HG02678 (cell line): ENCODE measurements around the gene DAB2.

Experiments used
- ATAC-seq: cut with Tn5 transposase; IDR thresholded peaks from one replicate; pipeline ENCODE4 v1.9.1; 2021; ENCODE audit warnings: mild to moderate bottlenecking, moderate library complexity; ENCODE audit not compliant: unreplicated experiment

DAB2 gene

DNA sequence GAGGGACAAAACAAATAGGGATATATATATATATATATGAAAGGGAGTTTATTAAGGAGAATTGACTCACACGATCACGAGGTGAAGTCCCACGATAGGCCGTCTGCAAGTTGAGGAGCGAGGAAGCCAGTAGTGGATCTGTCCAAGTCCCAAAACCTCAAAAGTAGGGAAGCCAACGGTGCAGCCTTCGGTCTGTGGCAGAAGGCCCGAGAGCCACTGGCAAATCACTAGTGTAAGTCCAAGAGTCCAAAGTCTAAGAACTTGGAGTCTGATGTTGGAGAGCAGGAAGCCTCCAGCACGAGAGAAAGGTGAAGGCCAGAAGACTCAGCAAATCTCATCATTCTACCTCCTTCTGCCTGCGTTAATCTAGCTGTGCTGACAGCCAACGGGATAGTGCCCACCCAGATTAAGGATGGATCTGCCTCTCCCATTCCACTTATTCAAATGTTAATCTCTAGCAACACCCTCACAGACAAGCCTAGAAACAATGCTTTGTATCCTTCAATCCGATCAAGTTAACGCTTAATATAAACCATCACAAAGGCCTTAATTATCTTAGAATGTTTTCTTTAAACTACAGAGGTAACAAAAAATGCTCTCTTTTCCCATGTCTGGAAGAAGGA, 23.8 kb upstream of the DAB2 start:
- ATAC-seq = no peak

DNA sequence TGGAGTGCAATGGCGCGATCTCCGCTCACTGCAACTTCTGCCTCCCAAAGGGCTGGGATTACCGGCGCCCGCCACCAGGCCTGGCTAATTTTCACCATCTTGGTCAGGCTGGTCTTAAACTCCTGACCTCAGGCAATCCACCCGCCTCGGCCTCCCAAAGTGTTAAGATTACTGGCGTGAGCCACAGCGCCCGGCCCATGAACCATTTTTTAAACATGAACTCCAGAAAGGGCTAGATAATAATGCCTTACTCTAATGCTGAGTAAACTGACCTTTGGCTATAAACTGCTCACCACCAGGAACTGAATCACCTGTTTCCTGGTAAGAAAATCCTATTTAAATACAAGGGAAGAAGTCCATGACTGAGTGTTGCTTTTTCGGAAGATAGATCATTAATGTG, 23.2 kb upstream of the DAB2 start:
- no peak for ATAC-seq

DNA sequence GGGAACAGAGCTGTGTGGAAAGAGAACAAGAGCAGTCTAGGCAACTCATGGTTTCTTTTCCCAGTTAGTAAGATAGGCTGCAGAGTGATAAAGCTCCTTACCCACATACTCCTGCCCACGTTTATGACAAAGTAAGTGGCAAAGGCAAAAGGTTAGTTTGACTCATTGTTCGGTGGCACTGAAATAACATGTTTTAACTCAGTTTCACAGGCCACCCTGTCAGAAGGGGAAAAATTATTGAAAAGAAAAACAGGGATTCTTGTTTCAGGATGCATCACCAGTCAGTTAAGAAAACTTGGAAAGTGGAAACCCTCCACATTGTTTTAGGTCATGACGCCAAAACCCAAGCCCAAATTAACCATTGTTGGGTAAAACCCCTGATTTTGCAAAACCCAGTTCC, 22.3 kb upstream of the DAB2 start:
- no peak for ATAC-seq

DNA sequence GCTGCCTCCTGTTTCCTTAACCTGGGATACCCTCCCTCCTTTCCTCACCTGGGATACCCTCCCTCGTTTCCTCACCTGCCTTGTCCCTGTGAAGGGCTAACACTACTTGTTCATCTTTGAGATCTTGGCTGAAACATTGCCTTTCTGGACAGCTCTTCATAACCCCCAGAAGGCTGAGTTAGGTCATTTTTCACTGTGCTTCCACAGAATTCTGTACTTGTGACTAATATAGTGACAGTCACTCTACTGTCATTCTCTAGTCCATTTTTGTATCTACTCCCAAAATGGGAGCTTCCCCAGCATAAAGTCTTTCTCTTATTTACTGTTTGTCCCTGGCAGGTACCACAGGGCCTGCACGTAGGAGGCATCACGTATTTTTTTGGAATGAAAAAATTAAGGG, 21.5 kb upstream of the DAB2 start:
- no peak for ATAC-seq

DNA sequence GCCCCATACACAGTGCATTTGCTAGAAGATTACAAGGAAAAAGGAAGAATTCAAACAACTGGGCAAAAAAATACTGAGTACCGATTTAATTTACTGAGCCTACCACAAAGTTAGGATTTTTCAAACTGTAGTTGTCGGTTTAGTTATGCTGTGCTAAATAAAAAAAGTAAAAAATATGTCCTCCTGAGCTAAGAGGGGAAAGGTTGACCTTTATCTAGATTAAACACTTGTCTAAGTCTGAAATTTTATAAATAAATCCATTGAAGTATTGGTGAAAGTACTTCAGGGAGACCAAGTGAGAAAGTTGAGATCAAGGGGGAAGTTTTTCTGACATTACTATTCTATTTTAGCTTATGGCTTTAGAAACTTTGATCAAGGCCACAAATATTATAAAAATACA, 19.1 kb upstream of the DAB2 start:
- ATAC-seq = no peak

DNA sequence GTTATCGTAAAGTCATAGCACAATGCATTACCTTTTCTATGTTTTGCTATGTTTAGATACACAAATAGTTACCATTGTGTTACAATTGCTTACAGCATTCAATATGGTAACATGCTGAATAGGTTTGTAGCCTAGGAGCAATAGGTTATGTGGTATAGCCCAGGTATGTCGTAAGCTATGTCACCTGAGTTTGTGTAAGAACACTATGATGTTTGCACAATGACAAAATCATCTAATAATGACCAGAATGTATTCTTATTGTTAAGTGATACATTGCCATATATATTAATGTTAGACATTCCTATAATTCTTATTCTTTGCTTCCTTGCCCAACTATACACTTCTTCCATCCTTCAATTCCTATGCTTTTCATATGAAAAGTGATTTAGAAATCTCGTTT, 18.2 kb upstream of the DAB2 start:
- no peak for ATAC-seq

DNA sequence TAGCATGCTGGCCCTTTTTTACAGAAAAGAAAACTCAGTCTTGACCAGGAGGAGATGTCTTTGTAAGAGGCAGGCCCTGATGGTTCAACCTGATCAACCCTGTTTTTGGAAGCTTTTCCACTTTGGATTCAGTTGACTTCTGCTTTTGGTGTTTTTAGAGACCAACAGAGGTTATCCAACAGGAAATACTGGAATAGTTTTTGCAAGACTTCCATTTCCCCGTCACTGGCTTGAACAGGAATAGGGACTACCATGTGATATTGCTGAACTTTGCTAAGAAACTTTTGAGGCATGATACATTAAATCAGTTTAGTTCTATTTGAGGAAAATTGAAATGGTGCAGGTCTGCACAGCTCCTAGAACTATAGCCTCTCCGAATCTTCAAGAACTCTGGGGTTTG, 17.1 kb upstream of the DAB2 start:
- no peak for ATAC-seq

DNA sequence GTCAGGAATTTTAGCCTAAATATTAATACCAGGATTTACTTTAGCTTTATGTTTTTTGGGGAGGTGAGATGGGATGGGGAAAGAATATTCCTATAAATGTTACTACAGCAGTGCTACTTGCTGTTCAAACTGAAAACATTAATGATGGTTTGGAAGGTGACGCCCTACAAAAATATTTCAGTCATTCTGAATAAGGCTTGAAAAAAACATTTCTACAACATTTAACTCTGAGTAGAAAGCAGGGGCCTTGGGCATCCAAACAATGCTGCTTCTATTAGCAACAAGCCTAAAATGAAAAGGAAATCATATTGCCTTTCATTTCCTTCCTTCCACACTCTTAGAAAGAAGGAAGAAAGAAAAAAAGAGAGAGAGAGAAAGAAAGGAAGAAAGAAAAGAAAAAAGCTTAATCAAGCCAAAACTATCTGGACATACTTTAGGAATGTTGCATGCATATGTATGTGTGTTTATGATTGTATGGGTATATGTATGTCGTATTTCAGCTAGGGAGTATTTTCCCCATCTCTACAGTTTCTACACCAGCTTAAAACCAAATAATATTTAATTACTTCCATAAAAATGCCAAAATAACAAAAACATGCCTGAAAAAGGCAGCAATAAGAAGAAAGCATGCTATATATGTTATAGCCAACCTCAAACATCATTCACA, 16.3 kb upstream of the DAB2 start:
- ATAC-seq = no peak

DNA sequence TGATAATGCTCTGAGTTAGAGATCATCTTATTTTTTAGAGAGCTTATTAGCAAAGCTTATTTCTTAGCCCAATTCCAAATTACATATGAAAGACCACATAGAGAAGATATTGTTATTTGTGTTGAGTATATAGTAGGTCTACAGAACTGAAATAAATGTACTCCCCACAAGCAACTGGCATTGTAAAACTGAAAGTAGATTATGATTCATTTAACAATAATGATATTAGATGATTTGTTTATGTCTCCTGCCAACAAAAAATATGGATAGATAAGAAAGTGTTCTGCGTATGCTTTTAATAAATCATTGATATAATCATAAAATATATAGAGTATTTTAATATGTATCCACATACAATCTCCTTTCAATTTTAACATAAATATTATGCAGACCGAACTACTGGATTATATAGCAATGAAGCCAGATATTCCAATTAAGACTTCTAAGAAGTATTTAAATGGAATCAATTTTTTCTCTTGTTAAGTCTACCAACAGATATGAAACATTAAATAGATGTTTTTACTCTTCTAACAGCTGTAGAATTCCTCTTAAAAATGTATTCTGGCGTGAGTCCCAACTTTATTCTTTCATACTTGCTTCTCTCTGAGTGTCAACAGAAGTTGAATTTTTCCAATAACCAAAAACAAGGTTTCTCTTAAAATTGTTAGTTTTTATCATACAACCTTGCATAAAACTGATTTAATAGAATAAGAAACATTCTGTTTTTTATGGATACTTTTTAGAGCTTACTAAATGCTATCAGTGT, 15.6 kb upstream of the DAB2 start:
- ATAC-seq = no peak

DNA sequence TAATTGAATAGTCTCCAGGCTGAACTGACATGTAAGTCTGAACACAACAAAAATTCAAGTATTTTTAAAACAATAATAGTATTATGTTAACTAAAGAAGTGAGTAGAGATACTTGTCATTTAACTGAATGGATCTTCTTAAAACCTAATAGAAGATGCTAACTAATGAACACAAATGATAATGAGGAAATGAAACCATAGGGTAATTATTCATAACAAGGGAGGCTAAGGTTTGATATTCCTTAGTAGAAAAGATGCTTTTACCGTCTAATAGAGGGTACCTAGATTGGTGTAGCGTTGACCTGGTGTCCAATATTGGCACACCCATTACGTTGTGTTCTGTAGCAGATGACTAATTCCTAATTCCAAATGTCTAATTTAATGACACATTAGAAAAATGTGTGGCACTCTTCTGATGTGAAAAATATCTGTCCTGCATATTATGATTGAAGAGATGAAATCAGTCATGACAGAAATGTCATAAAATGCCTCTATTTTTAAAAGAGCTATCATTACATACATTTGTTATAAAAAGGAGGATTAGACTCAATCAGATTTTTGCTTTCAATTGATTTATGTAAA, 14.9 kb upstream of the DAB2 start:
- ATAC-seq = no peak

DNA sequence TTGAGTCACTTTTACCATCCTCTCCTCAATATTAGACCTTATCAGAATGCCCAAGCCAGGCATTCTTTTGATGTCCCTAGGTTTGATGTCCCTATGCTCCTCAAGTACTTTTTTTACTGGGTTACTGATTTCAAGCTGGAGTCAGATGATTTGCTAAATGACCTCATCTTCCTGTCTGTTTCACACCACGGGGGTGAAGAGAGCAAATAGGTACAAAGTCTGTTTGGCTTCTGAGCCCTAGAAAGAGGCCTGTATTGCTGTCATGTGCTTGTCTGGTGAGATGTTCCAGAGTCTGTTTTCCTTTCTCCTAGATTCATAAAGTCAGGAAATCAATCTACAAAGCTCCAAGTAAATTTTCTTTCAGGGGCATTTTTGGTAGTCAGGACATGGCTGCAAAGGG, 12.7 kb upstream of the DAB2 start:
- ATAC-seq = no peak

DNA sequence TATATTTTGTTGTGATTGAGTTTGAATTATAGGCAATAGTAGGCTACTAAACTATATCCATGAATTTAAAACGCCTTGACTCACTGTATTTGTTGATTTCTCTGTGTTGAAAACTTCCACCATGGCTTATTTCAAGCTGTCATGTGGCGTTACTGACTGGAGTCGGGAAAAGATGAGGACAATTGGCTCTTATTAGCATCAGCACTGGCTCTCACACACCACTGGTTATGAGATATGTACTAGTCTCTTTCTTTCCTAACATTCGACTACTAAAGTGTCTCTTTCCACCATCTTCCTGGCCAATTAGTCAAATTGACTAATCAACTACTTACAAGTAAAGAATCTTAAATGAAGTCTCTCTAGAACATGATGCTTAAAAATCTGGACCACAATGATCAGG, 9.1 kb upstream of the DAB2 start:
- no peak for ATAC-seq

DNA sequence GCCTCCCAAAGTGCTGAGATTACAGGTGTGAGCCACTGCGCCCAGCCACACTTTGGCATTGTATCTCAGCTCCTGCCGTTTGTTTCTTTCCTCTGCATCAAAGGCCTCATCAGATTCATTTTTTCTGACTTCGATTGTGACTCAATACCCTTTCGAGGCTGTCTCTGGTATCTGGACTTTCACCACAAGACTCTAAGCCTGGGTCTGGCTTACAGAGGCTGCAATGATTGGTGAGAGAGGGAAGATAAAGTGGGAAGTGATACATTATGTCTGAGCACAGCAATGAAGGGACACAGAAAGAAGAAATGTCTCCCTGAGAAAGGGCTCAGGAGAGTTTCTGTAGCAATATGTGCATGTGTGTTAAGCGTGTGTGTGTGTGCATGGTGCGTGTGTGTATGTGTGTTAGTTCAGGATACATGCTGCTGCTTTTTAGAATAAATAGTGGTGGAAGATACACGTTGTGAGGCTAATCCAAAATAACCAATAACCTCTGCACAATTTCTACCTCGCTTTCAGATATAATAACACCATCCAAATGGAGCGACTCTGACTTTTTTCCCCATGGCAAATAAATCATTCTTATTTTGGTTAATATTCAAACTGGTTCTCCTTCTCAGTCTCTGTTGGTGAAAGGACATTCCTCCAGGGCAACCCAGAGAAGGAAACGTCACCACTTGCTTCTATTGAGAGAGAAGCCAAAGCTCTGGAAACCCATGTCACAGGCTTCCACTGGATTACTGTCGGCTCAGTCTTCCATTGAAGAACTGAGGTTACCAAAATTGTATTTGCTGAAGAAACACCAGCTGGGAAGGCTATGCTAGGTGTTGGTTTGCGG, 8.1 kb upstream of the DAB2 start:
- no peak for ATAC-seq

DNA sequence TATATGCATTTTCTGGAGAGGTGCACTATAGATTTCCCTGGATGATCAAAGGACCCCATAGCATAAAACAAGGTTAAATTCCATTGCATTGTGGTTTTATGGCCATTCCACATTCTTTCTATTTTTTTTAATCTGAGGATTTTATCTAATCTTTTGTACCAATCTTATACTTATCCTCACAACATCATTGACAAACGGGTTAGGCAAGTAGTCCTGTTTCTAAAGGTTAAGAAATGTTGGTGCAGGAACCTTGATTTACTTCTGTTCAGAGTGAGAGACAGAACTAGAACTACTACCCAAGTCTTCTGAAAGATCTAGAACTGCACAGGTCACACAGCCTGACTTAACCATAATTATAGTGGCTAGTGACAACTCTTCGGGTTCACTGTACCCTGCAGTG, 5.7 kb upstream of the DAB2 start:
- ATAC-seq = no peak

DNA sequence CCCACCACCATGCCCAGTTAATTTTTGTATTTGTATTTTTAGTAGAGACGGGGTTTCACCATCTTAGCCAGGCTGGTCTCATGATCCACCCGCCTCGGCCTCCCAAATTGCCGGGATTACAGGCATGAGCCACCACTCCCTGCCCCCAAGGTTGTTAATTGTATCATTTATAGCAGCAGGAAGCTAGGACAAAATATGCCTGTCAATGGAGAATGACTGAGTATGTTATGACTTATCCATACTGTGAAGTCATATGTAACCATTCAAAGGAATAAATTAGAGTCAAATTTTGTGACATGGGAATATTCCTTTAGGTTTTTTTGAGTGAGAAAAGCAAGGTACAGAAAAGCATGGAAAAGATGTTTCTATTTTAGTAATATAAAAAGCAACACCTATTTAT, 3.9 kb upstream of the DAB2 start:
- ATAC-seq = no peak

DNA sequence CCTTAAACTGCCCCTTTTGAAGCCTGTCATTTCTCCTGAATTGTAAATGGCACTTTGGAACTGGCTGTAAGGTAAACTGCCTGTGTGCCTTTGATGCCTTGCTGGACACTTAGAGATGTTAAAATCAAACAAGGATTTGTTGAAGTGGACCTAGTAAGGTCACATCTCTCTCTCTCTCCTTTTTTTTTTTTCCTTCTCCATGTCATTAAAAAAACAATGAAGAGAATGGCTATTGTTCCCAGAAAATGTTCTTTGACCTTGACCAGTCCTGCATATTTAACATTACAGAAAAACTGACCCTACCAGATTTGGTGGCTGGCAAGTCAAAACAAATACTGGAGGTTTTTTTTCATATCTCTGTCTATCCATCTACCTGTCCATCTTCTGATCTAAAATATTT, 2.9 kb upstream of the DAB2 start:
- no peak for ATAC-seq

DNA sequence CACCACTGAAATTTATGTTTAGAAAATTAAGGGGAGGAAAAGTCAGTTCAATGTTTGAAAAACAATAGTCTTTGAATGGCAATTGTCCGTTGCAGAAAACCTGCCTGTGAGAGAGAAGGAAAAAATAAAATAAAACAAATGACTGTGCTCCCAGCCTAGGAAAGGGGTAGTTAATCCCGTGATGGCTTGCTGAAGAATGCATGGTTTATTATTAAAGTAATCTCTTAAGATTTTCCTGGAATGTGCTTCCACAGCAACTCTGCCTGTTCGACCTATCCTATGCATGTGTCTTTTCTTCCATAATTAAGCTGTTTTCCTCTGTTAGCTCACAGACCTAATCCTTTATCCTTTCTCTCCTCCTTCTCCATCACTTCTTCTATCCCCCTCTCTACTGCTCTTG, 2.4 kb upstream of the DAB2 start:
- no peak for ATAC-seq

DNA sequence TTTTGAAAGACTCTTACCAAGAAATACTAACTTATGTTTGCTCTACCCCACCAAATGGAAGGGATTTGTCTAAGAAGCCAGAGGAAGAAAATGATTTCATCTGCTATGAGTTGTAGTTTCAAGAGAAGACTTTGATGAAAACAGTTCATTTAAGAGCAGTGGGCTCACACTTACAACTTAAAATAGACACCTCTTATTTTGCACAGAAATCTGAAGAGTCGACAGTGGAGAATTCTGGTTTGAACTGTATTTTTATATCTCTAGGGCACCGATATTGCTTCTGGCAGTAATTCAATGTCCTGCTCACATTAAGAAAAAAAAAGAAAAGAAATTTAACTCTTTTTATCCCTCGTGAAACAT, 1.9 kb upstream of the DAB2 start:
- ATAC-seq = no peak

DNA sequence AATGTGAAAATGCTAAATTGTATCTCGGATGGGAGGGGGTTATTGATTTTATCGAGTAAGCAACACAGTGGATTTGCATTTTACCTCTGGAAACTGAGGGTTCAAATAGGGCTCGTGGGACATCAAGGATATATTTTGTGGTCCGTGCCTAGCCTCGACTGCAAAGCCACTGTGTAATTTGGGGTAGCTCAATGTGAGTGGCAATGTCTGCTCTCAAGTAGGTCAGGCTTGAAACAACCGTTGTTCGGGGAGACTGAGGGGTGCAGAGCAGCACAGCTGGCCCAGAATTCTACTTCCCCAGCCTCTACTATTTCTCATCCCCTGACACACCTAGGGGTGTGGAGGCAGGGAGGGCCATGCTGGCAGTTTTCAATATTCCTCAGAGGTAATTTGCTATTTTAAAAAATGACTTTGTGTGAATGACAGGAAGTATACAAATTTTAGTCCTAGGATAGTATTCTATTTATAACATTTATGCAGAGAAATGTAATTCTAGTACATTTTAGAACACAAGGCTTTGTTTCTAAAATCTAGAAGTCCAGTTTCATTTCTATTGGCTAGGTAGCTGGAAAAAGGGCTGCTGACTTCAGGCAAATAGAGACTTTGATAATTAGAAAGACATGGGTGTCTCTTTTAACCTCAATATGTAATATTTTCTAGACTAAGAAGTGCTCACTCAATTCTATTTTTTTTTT, 1.4 kb upstream of the DAB2 start:
- no peak for ATAC-seq

DNA sequence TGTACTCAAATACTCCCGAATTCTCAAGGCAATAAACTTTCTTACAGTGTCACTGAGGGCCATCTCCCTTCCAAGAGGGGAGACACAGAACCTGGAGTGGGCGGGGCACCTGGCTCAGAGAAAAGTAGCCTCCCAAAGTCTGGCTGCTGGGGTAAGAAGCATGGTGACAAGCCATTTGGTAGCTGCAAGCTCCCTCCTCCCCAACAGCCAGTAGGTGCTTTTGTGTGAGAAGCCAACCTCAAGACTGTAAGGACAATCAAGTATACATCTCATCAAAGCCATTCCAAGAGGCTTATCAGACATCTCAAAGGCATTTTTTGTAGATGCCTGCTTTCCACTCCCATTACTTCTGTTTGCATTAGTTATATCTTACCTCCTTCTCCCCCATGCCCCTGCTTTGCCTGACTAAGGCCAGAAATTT, 1.4 kb downstream of the DAB2 start:
- no peak for ATAC-seq
